B cell (primary cell): Measurements from ENCODE around the gene ECE2. TPM values are rescaled to one million over a fixed set of nuclear protein-coding genes. Genes with fewer than 3 reads are reported as not detected.

Experiments
- ATAC-seq: fragments of 200-7000 bp; cut with Tn5 transposase; one replicate; pipeline ENCODE4 v1.10.0; 2021; ENCODE audit warnings: low read depth, mild to moderate bottlenecking, moderate number of reproducible peaks, moderate library complexity
- CTCF ChIA-PET: fragments of 350-600 bp; sonication (Branson Sonifier 250); formaldehyde crosslinking; loops from one replicate; lab custom pipeline; 2021; ENCODE audit warnings: antibody characterized with exemption, inconsistent platforms; lab: Charles Lee
- POLR2A ChIA-PET: fragments of 350-600 bp; sonication (Branson Sonifier 250); formaldehyde crosslinking; loops from one replicate; lab custom pipeline; 2021; ENCODE audit warnings: antibody characterized with exemption; lab: Charles Lee
- DNase-seq: peaks from one replicate; pipeline ENCODE4 v3.0.0; 2013
- H2AFZ ChIP-seq: 2 replicates; pipeline ENCODE4 v1.6.1; 2012; ENCODE audit warnings: mild to moderate bottlenecking, low read depth, low read length; ENCODE audit not compliant: insufficient read depth, poor library complexity, severe bottlenecking
- H3K27ac ChIP-seq, 2 donors: 1 replicate in 1 of 2; 2 replicates in 1 of 2; pipeline ENCODE4 v1.5.1; 2012 to 2013; ENCODE audit warnings: low read length in 2 of 2, mild to moderate bottlenecking in 2 of 2, moderate library complexity in 1 of 2
- H3K27me3 ChIP-seq, 4 experiments: fragments of 200-600 bp in 1 of 4; sonication (generic) in 1 of 4; replicated peaks in 1 of 4; 1 replicate in 2 of 4; 2 replicates in 2 of 4; pipeline versions ENCODE4 v1.6.1 to v1.7.0; 2013 to 2016; ENCODE audit warnings: low read length in 3 of 4, mild to moderate bottlenecking in 2 of 4, mixed read lengths in 1 of 4, moderate library complexity in 1 of 4; ENCODE audit not compliant: insufficient read depth in 4 of 4, control insufficient read depth in 3 of 4; ENCODE audit errors: control extremely low read depth in 1 of 4
- H3K36me3 ChIP-seq, 2 experiments: replicated peaks in 1 of 2; 1 replicate in 1 of 2; 2 replicates in 1 of 2; pipeline versions ENCODE4 v1.6.1 to v1.7.1; 2013; ENCODE audit warnings: low read length in 1 of 2; ENCODE audit not compliant: insufficient read depth in 2 of 2, control insufficient read depth in 1 of 2; ENCODE audit errors: control extremely low read depth in 1 of 2, extremely low read depth in 1 of 2
- H3K4me1 ChIP-seq, 2 donors: fragments of 200-600 bp in 1 of 2; sonication (generic) in 1 of 2; 1 replicate in 1 of 2; 2 replicates in 1 of 2; pipeline versions ENCODE4 v1.5.1 to v1.6.1; 2013 to 2017; ENCODE audit warnings: low read length in 2 of 2; ENCODE audit not compliant: control insufficient read depth in 2 of 2, insufficient read depth in 2 of 2
- H3K4me2 ChIP-seq: replicated peaks from 2 replicates; pipeline ENCODE3; 2012; ENCODE audit warnings: mild to moderate bottlenecking, low read depth, low read length; ENCODE audit not compliant: poor library complexity, severe bottlenecking
- H3K4me3 ChIP-seq, 5 experiments: fragments of 200-600 bp in 1 of 5; sonication (generic) in 1 of 5; 1 replicate in 3 of 5; 2 replicates in 2 of 5; pipeline versions ENCODE4 v1.5.1 to v1.7.0; 2011 to 2016; ENCODE audit warnings: low read length in 4 of 5, mild to moderate bottlenecking in 4 of 5, low read depth in 2 of 5, control low read depth in 1 of 5, moderate library complexity in 1 of 5; ENCODE audit not compliant: insufficient read depth in 1 of 5; ENCODE audit errors: control extremely low read depth in 1 of 5, extremely low read depth in 1 of 5
- H3K79me2 ChIP-seq: fragments of 200-600 bp; sonication (generic); one replicate; pipeline ENCODE4 v1.6.0; 2016; ENCODE audit warnings: low read length; ENCODE audit not compliant: control insufficient read depth, insufficient read depth
- H3K9ac ChIP-seq: fragments of 200-600 bp; sonication (generic); 2 replicates; pipeline ENCODE4 v1.6.1; 2017; ENCODE audit warnings: mild to moderate bottlenecking, low read length, moderate library complexity
- H3K9me3 ChIP-seq, 3 donors: one replicate each; pipeline versions ENCODE4 v1.6.1 to v1.7.1; 2013; ENCODE audit warnings: low read length in 2 of 3; ENCODE audit not compliant: control insufficient read depth in 2 of 3, insufficient read depth in 1 of 3; ENCODE audit errors: control extremely low read depth in 1 of 3
- H4K20me1 ChIP-seq: 2 replicates; pipeline ENCODE4 v1.6.0; 2012; ENCODE audit warnings: mild to moderate bottlenecking, low read length; ENCODE audit not compliant: insufficient read depth, control insufficient read depth, poor library complexity, severe bottlenecking
- H3K27ac Mint-ChIP-seq: one replicate; pipeline ENCODE4 v1.8.0; 2021; ENCODE audit warnings: mixed read lengths
- H3K27me3 Mint-ChIP-seq: one replicate; pipeline ENCODE4 v1.8.0; 2021; ENCODE audit warnings: mixed read lengths
- H3K4me1 Mint-ChIP-seq: one replicate; pipeline ENCODE4 v1.8.0; 2021; ENCODE audit warnings: mixed read lengths
- H3K4me3 Mint-ChIP-seq: one replicate; pipeline ENCODE4 v1.8.0; 2021; ENCODE audit warnings: mixed read lengths
- H3K9me3 Mint-ChIP-seq: one replicate; pipeline ENCODE4 v1.8.0; 2022; ENCODE audit warnings: mixed read lengths; ENCODE audit not compliant: insufficient read depth
- CTCF ChIP-seq: fragments of 200-600 bp; IDR thresholded peaks from one replicate; pipeline ENCODE4 v1.8.0; 2022; ENCODE audit warnings: antibody characterized with exemption, mild to moderate bottlenecking
- EZH2 ChIP-seq: IDR thresholded peaks from 2 replicates; pipeline ENCODE4 v1.6.1; 2012; ENCODE audit warnings: borderline replicate concordance, low read depth, mild to moderate bottlenecking, moderate library complexity, low read length; ENCODE audit not compliant: insufficient read depth, poor library complexity, severe bottlenecking
- WGBS: methylation state at CpG from one replicate; pipeline ENCODE4 v1.1.5; 2013; ENCODE audit warnings: missing lambda C conversion rate; ENCODE audit not compliant: insufficient coverage; 5-methylcytosine and 5-hydroxymethylcytosine counted together
- intact Hi-C: fragments of 100-400 bp; cut with micrococcal nuclease; formaldehyde crosslinking; loops from one replicate; pipeline ENCODE4 v1.10.0; 2022
- polyA plus RNA-seq: library from polyadenylated mRNA; depleted of rRNA; stranded (reverse); fragments of >200 nt; gene quantifications from 2 replicates; pipeline ENCODE4 v1.2.3, GENCODE V29; 2012
- total RNA-seq, 2 donors: library from RNA; stranded (reverse); fragments of 120-200 nt in 1 of 2; gene quantifications; 1 replicate in 1 of 2; 2 replicates in 1 of 2; pipeline versions ENCODE4 v1.2.3 to v1.2.4, GENCODE V29; 2013 to 2022

Gene ECE2
- total and polyA plus RNA-seq, 2 donors (not counting 1 experiment from before 2014, with no cell fraction given): not detected

GRCh38 chr3:184311633-184312032 is 35.8 kb downstream of the ECE2 start:
- Mint-ChIP-seq H3K4me1 (peaks cover 13% of the 10 kb centered on the region), H3K27ac (no peak overlapping the region), H3K27me3 (no peaks in the 10 kb centered on the region), H3K9me3 (no peaks in the 10 kb centered on the region), H3K4me3 (no peak overlapping the region)
- DNase-seq: no peak
- CTCF ChIA-PET: interaction anchor here (0.8 kb wide), 2 partner anchors 9 to 11 kb away, joined by 3 read pairs; no protein-coding TSS in a partner anchor
- Histone ChIP-seq H3K27ac (no peak overlapping the region), H3K36me3 (peaks cover 0 to 27% of the 10 kb centered on the region in 2 experiments), H3K4me2 (no peak overlapping the region), H3K4me3 (no peak overlapping the region), H3K79me2 (peaks cover 14% of the 10 kb centered on the region), H2AFZ (no peak overlapping the region), H3K9me3 (no peaks in the 10 kb centered on the region), H3K27me3 (no peaks in the 10 kb centered on the region), H3K9ac (no peak overlapping the region), H3K4me1 (peaks cover 13 to 21% of the 10 kb centered on the region in 2 donors), H4K20me1 (peaks cover 15% of the 10 kb centered on the region)
- intact Hi-C loops: no loop called here
- POLR2A ChIA-PET: no interaction called here
- no peak for ATAC-seq
- TF ChIP-seq EZH2: no peak
- no peak for TF ChIP-seq CTCF

- ATAC-seq (peak; percentile 90), DNase-seq (peak; percentile 96)
- peaks cover 23% of the 10 kb centered on the region for H3K79me2 ChIP-seq
- H3K36me3 ChIP-seq: peaks cover 0 to 15% of the 10 kb centered on the region in 2 experiments
- WGBS: 1% methylated on average over 34 of the region's 40 CpGs
- no peaks in the 10 kb centered on the region for H3K9me3 ChIP-seq
- intact Hi-C loops: loop anchor here (1.0 kb wide), 6 partner anchors 15 to 140 kb away; partner anchors contain the start of genes AP2M1, EEF1AKMT4 and PSMD2
- ChIA-PET CTCF (no interaction called here), POLR2A (interaction anchor here (0.7 to 1.3 kb wide), 2 partner anchors 48 to 49 kb away, joined by 3 to 9 read pairs; no protein-coding TSS in a partner anchor)
- Mint-ChIP-seq H3K27me3 (no peaks in the 10 kb centered on the region), H3K27ac (peak within 1 kb of the TSS; percentile 88), H3K4me1 (peaks cover 31% of the 10 kb centered on the region), H3K4me3 (peak within 1 kb of the TSS; percentile 90), H3K9me3 (no peaks in the 10 kb centered on the region)
- H3K27ac ChIP-seq: peak within 1 kb of the TSS; percentile 73 to 89
- H3K9ac ChIP-seq: peak within 1 kb of the TSS; percentile 71
- peak within 1 kb of the TSS; percentile 43 to 71 (median 61) for H3K4me3 ChIP-seq
- peaks cover 13 to 23% of the 10 kb centered on the region in 2 donors for H3K4me1 ChIP-seq
- peaks cover 41% of the 10 kb centered on the region for H4K20me1 ChIP-seq
- H2AFZ ChIP-seq: peak within 1 kb of the TSS; percentile 84
- H3K27me3 ChIP-seq: no peaks in the 10 kb centered on the region
- peak within 1 kb of the TSS; percentile 89 for H3K4me2 ChIP-seq
- TF ChIP-seq EZH2: no peak
- no peak for TF ChIP-seq CTCF
Measured at GRCh38 chr3:184314363-184314699, 38.5 kb downstream of the ECE2 start, which contains the start of gene EIF4G1. Gene EIF4G1 (plus strand): TSS chr3:184314606. CDS start chr3:184315797, 1,191 bp downstream.
